Measurements from ENCODE around the gene ANTXRL. TPM values are rescaled to one million over a fixed set of nuclear protein-coding genes. Genes with fewer than 3 reads are reported as not detected.
"Not testable (repeated sequence)": the region's sequence is repeated elsewhere in the genome, so short reads cannot be mapped to it uniquely, and the experiment has no call there.

ANTXRL gene
- total and polyA plus RNA-seq, 2 of the 8 experiments (the other 6 are each of a cell fraction or from before 2014, with no cell fraction given) = not detected

GRCh38 chr10:46377022-46377421 lies 90.2 kb downstream of the ANTXRL start:
- H3K14ac ChIP-seq (ENCODE audit: insufficient read length); H3K27ac ChIP-seq (ENCODE audit: low read depth, low read length); H3K36me3 ChIP-seq (ENCODE audit: control insufficient read depth in 2 of 4, insufficient read depth in 4 of 4, low read length in 3 of 4); H2BK20ac ChIP-seq (ENCODE audit: low read length); H2BK5ac ChIP-seq (ENCODE audit: low read depth, low read length); H3K4me2 ChIP-seq (ENCODE audit: insufficient read depth in 1 of 2, low read depth in 2 of 2, low read length in 2 of 2); DNase-seq (ENCODE audit: low read depth in 1 of 2, low spot score in 2 of 2); H3K56ac ChIP-seq (replicated peaks; ENCODE audit: insufficient read length, low read depth, low read length); H3K4ac ChIP-seq (replicated peaks; ENCODE audit: insufficient read length, low read depth, low read length); H2BK120ac ChIP-seq (replicated peaks; ENCODE audit: low read depth, low read length); H3K27me3 ChIP-seq (replicated peaks in 1 of 4; ENCODE audit: control insufficient read depth in 3 of 4, extremely low read depth in 1 of 4, insufficient read depth in 3 of 4, low read length in 3 of 4); H4K91ac ChIP-seq (replicated peaks; ENCODE audit: insufficient read length, low read length); FAIRE-seq; H4K5ac ChIP-seq (ENCODE audit: insufficient read length, low read depth, low read length); POLR2A ChIA-PET (ENCODE audit: partially characterized antibody); H3K79me2 ChIP-seq (ENCODE audit: control insufficient read depth in 1 of 2, insufficient read depth in 2 of 2, low read length in 2 of 2); H3K4me1 ChIP-seq (replicated peaks in 1 of 4; ENCODE audit: control insufficient read depth in 3 of 4, insufficient read depth in 4 of 4, low read length in 3 of 4); H4K20me1 ChIP-seq (replicated peaks in 1 of 2; ENCODE audit: control insufficient read depth in 1 of 2, insufficient read depth in 2 of 2, low read length in 2 of 2); H2BK12ac ChIP-seq (ENCODE audit: low read depth, low read length); H3K18ac ChIP-seq (ENCODE audit: extremely low read depth, low read length); H3K9me3 ChIP-seq (ENCODE audit: insufficient read depth in 2 of 2, low read depth in 1 of 2, low read length in 1 of 2); CTCF ChIA-PET (ENCODE audit: partially characterized antibody); H2BK15ac ChIP-seq (ENCODE audit: low read length); H2AK5ac ChIP-seq (ENCODE audit: low read depth, low read length); H2AFZ ChIP-seq (ENCODE audit: low read length); H3K79me1 ChIP-seq (ENCODE audit: low read depth, low read length); H3K9ac ChIP-seq (replicated peaks in 1 of 4; ENCODE audit: extremely low read depth in 1 of 4, low read depth in 3 of 4, low read length in 3 of 4); H3K23ac ChIP-seq (ENCODE audit: insufficient read length); H4K8ac ChIP-seq (ENCODE audit: extremely low read depth, insufficient read depth, low read length); H3K4me3 ChIP-seq (ENCODE audit: extremely low read depth in 1 of 4, insufficient read depth in 2 of 4, low read depth in 3 of 4, low read length in 4 of 4); H3K23me2 ChIP-seq (ENCODE audit: low read depth, low read length): not testable (repeated sequence)
- WGBS, 2 experiments (ENCODE audit: extremely low coverage in 1 of 2, insufficient coverage in 1 of 2, insufficient read length in 1 of 2, insufficient replicate concordance in 2 of 2, low coverage in 1 of 2, low lambda C conversion rate in 2 of 2, missing lambda C conversion rate in 1 of 2) = no CpG with 5 or more reads among the region's 1 CpG

- CTCF ChIA-PET (ENCODE audit: partially characterized antibody); FAIRE-seq: not testable (repeated sequence)
- WGBS, 2 experiments (ENCODE audit: extremely low coverage in 1 of 2, insufficient coverage in 1 of 2, insufficient read length in 1 of 2, insufficient replicate concordance in 2 of 2, low coverage in 1 of 2, low lambda C conversion rate in 2 of 2, missing lambda C conversion rate in 1 of 2) = no CpG with 5 or more reads among the region's 4 CpGs
These were observed 90.9 kb downstream of the ANTXRL start for GRCh38 chr10:46377651-46378050.

More at GRCh38 chr10:46377651-46378050, 90.9 kb downstream of the ANTXRL start:
- POLR2A ChIA-PET (ENCODE audit: partially characterized antibody); H3K4me3 ChIP-seq (ENCODE audit: extremely low read depth in 1 of 4, insufficient read depth in 2 of 4, low read depth in 3 of 4, low read length in 4 of 4); H4K91ac ChIP-seq (replicated peaks; ENCODE audit: insufficient read length, low read length); H3K23me2 ChIP-seq (ENCODE audit: low read depth, low read length); H3K27ac ChIP-seq (ENCODE audit: low read depth, low read length); H4K20me1 ChIP-seq (replicated peaks in 1 of 2; ENCODE audit: control insufficient read depth in 1 of 2, insufficient read depth in 2 of 2, low read length in 2 of 2); H3K14ac ChIP-seq (ENCODE audit: insufficient read length); H2AFZ ChIP-seq (ENCODE audit: low read length); H4K8ac ChIP-seq (ENCODE audit: extremely low read depth, insufficient read depth, low read length); H4K5ac ChIP-seq (ENCODE audit: insufficient read length, low read depth, low read length); H3K79me2 ChIP-seq (ENCODE audit: control insufficient read depth in 1 of 2, insufficient read depth in 2 of 2, low read length in 2 of 2); H2BK12ac ChIP-seq (ENCODE audit: low read depth, low read length); H3K9me3 ChIP-seq (ENCODE audit: insufficient read depth in 2 of 2, low read depth in 1 of 2, low read length in 1 of 2); H3K79me1 ChIP-seq (ENCODE audit: low read depth, low read length); H3K4me1 ChIP-seq (replicated peaks in 1 of 4; ENCODE audit: control insufficient read depth in 3 of 4, insufficient read depth in 4 of 4, low read length in 3 of 4); H3K4me2 ChIP-seq (ENCODE audit: insufficient read depth in 1 of 2, low read depth in 2 of 2, low read length in 2 of 2); H2BK120ac ChIP-seq (replicated peaks; ENCODE audit: low read depth, low read length); H2BK15ac ChIP-seq (ENCODE audit: low read length); DNase-seq (ENCODE audit: low read depth in 1 of 2, low spot score in 2 of 2); H2AK5ac ChIP-seq (ENCODE audit: low read depth, low read length); H3K36me3 ChIP-seq (ENCODE audit: control insufficient read depth in 2 of 4, insufficient read depth in 4 of 4, low read length in 3 of 4); H3K4ac ChIP-seq (replicated peaks; ENCODE audit: insufficient read length, low read depth, low read length); H3K18ac ChIP-seq (ENCODE audit: extremely low read depth, low read length); H2BK20ac ChIP-seq (ENCODE audit: low read length); H2BK5ac ChIP-seq (ENCODE audit: low read depth, low read length); H3K23ac ChIP-seq (ENCODE audit: insufficient read length); H3K9ac ChIP-seq (replicated peaks in 1 of 4; ENCODE audit: extremely low read depth in 1 of 4, low read depth in 3 of 4, low read length in 3 of 4); H3K27me3 ChIP-seq (replicated peaks in 1 of 4; ENCODE audit: control insufficient read depth in 3 of 4, extremely low read depth in 1 of 4, insufficient read depth in 3 of 4, low read length in 3 of 4); H3K56ac ChIP-seq (replicated peaks; ENCODE audit: insufficient read length, low read depth, low read length): not testable (repeated sequence)

All from H1 (cell line).